ENCODE results near the gene SYNRG.
A peak's percentile ranks its signal among the peaks of the same experiment; 100 is the strongest.

Gene SYNRG

DNA sequence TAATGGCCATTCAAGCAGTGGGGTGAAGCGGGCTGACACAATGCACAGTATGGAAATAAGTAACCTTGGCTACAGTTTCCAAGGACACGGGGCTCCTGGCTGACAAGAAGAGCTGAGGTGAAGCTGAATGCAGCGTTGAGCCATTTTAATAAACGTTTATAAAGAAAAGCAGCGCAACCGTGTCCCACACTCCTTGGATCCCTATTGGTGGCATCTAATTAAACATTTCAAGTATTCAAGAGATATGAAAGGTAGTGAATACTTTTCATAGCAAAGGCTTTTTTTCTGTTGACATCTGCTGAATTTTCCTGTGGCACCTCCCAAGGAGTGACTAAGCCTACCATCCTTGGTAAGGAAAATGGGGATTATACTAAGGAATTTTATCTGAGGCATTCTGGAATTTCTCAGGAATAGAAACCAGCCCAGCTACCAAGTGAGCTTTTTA, 93.1 kb downstream of the SYNRG start:
- POLR2A ChIA-PET, result no interaction called here
- H3K27ac ChIP-seq (ENCODE audit: extremely low read depth, low read depth, low read length), result no peak overlapping the region
- peaks cover 19 to 75% of the 10 kb centered on the region in 2 experiments for H3K36me3 ChIP-seq (ENCODE audit: control insufficient read depth in 2 of 2, insufficient read depth in 1 of 2, low read length in 2 of 2)
- CTCF ChIA-PET, result interaction anchor here (0.6 to 2.7 kb wide), 5 partner anchors 10 to 143 kb away, joined by 3 to 9 read pairs (median 4); no protein-coding TSS in a partner anchor
- no peak overlapping the region for H3K4me3 ChIP-seq (ENCODE audit: low read depth, low read length)
- TF ChIP-seq, protein P1, sequence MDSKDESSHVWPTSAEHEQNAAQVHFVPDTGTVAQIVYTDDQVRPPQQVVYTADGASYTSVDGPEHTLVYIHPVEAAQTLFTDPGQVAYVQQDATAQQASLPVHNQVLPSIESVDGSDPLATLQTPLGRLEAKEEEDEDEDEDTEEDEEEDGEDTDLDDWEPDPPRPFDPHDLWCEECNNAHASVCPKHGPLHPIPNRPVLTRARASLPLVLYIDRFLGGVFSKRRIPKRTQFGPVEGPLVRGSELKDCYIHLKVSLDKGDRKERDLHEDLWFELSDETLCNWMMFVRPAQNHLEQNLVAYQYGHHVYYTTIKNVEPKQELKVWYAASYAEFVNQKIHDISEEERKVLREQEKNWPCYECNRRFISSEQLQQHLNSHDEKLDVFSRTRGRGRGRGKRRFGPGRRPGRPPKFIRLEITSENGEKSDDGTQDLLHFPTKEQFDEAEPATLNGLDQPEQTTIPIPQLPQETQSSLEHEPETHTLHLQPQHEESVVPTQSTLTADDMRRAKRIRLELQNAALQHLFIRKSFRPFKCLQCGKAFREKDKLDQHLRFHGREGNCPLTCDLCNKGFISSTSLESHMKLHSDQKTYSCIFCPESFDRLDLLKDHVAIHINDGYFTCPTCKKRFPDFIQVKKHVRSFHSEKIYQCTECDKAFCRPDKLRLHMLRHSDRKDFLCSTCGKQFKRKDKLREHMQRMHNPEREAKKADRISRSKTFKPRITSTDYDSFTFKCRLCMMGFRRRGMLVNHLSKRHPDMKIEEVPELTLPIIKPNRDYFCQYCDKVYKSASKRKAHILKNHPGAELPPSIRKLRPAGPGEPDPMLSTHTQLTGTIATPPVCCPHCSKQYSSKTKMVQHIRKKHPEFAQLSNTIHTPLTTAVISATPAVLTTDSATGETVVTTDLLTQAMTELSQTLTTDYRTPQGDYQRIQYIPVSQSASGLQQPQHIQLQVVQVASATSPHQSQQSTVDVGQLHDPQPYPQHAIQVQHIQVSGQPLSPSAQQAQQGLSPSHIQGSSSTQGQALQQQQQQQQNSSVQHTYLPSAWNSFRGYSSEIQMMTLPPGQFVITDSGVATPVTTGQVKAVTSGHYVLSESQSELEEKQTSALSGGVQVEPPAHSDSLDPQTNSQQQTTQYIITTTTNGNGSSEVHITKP (tag by site-specific recombination; IDR thresholded peaks at IDR 0.05), result peak; percentile 81
- TF ChIP-seq ZNF19 (tag by site-specific recombination; IDR thresholded peaks at IDR 0.05; ENCODE audit: low read depth) (no peak), ZNF133 (tag by site-specific recombination; IDR thresholded peaks at IDR 0.05) (no peak), ZNF274 (IDR thresholded peaks at IDR 0.05; ENCODE audit: low read length) (no peak), ZNF274 (tag by site-specific recombination; IDR thresholded peaks at IDR 0.05; ENCODE audit: borderline replicate concordance) (no peak), ZNF843 (tag by site-specific recombination; IDR thresholded peaks at IDR 0.05) (no peak), ZBTB6 (tag by site-specific recombination; IDR thresholded peaks at IDR 0.05) (no peak), ZNF169 (tag by site-specific recombination; IDR thresholded peaks at IDR 0.05) (no peak), ZNF266 (tag by site-specific recombination; IDR thresholded peaks at IDR 0.05; ENCODE audit: low read depth) (no peak), IKZF3 (tag by site-specific recombination; IDR thresholded peaks at IDR 0.05) (0 out of 2 replicates have a peak, but pooled peaks have one; percentile 19), MYNN (tag by site-specific recombination; IDR thresholded peaks at IDR 0.05; ENCODE audit: borderline replicate concordance) (peak; percentile 81), ZNF366 (tag by site-specific recombination; conservative IDR thresholded peaks at IDR 0.05) (no peak)
- no peaks in the 10 kb centered on the region for H3K9me3 ChIP-seq (ENCODE audit: control insufficient read depth, insufficient read depth, low read depth, low read length)
- H3K4me1 ChIP-seq (ENCODE audit: control insufficient read depth, insufficient read depth, low read length), result peaks cover 7% of the 10 kb centered on the region

DNA sequence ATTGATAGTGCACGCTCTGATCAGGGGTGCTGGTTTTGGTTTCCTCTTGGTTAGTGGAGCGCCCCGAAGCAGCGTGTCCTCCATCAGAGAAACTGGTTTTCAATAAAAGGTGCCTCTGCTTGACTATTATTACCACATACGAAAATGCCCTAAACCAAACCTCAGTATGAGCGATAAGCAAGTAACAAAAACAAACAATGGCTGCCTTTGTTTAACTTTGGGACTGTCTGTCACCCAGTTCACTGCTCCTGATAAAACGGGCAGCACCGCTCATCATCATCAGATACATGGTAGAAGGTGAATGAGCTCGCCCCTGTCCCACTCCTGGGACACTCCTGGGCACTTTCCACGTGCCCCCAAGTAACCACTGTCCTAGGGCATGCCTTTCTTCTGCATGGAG, 95.5 kb downstream of the SYNRG start:
- no peak overlapping the region for H3K4me3 ChIP-seq (ENCODE audit: low read depth, low read length)
- TF ChIP-seq FEZF1 (tag by site-specific recombination; IDR thresholded peaks at IDR 0.05), result peak; percentile 73; the same call in 1 of the 2 replicates
- TF ChIP-seq ZBTB20 (tag by site-specific recombination; IDR thresholded peaks at IDR 0.05), result peak; percentile 29; the same call in 1 of the 2 replicates
- TF ChIP-seq ZNF660 (tag by site-specific recombination; IDR thresholded peaks at IDR 0.05), result no peak
- TF ChIP-seq OSR2 (tag by site-specific recombination; IDR thresholded peaks at IDR 0.05), result peak; percentile 66; the same call in 1 of the 2 replicates
- ChIA-PET POLR2A (interaction anchor here (0.5 to 0.7 kb wide), 3 partner anchors 129 to 910 kb away, joined by 3 to 5 read pairs (median 5); partner anchors contain the start of gene DDX52), CTCF (interaction anchor here (0.6 to 2.7 kb wide), 5 partner anchors 8 to 1154 kb away, joined by 3 to 11 read pairs (median 4); no protein-coding TSS in a partner anchor)
- H3K9me3 ChIP-seq (ENCODE audit: control insufficient read depth, insufficient read depth, low read depth, low read length), result no peaks in the 10 kb centered on the region
- H3K27ac ChIP-seq (ENCODE audit: extremely low read depth, low read depth, low read length), result 0 out of 2 replicates have a peak overlapping the region, but pooled peaks have one; percentile 7
- peaks cover 7% of the 10 kb centered on the region for H3K4me1 ChIP-seq (ENCODE audit: control insufficient read depth, insufficient read depth, low read length)
- H3K36me3 ChIP-seq (ENCODE audit: control insufficient read depth in 2 of 2, insufficient read depth in 1 of 2, low read length in 2 of 2), result peaks cover 20 to 64% of the 10 kb centered on the region in 2 experiments

DNA sequence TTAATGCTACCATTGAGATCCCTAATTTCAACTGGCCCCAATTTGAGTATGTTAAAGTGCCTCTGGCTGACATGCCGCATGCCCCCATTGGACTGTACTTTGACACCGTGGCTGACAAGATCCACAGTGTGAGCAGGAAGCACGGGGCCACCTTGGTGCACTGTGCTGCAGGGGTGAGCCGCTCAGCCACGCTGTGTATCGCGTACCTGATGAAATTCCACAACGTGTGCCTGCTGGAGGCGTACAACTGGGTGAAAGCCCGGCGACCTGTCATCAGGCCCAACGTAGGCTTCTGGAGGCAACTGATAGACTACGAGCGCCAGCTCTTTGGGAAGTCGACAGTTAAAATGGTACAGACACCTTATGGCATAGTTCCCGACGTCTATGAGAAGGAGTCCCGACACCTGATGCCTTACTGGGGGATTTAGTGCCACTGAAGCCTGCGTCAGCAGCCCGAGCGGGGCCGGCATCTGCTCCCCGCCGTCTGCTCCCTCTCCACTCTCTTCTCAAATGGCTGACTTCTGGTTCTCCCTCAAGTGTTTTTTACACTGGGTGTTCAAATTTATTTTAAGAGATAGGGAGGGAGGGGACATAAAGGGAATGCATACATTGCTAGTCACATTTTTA, 96.7 kb downstream of the SYNRG start:
- CTCF ChIA-PET, result interaction anchor here (0.6 kb wide), 1 partner anchor 38 kb away, joined by 3 read pairs; no protein-coding TSS in a partner anchor
- no peaks in the 10 kb centered on the region for H3K9me3 ChIP-seq (ENCODE audit: control insufficient read depth, insufficient read depth, low read depth, low read length)
- POLR2A ChIA-PET, result no interaction called here
- H3K4me3 ChIP-seq (ENCODE audit: low read depth, low read length), result no peak overlapping the region
- TF ChIP-seq ZNF155 (tag by site-specific recombination; IDR thresholded peaks at IDR 0.05) (no peak), ZNF600 (tag by site-specific recombination; IDR thresholded peaks at IDR 0.05) (peak; percentile 86), ZNF10 (tag by site-specific recombination; IDR thresholded peaks at IDR 0.05) (0 out of 2 replicates have a peak, but pooled peaks have one; percentile 63)
- no peak overlapping the region for H3K27ac ChIP-seq (ENCODE audit: extremely low read depth, low read depth, low read length)
- H3K4me1 ChIP-seq (ENCODE audit: control insufficient read depth, insufficient read depth, low read length), result peaks cover 7% of the 10 kb centered on the region
- H3K36me3 ChIP-seq (ENCODE audit: control insufficient read depth in 2 of 2, insufficient read depth in 1 of 2, low read length in 2 of 2), result peaks cover 16 to 57% of the 10 kb centered on the region in 2 experiments
